GM12872 (cell line): Measurements from ENCODE around the gene SDF4.

Source experiments
- CTCF ChIP-seq: IDR thresholded peaks from 3 replicates; pipeline ENCODE4 v1.5.1; 2011; ENCODE audit warnings: low read depth, mild to moderate bottlenecking, low read length, moderate library complexity; ENCODE audit not compliant: insufficient read depth

SDF4 gene

GRCh38 chr1:1273512-1274298 is 41.9 kb upstream of the SDF4 start, which contains the start of gene UBE2J2:
Gene UBE2J2 (minus strand): TSS chr1:1273854. CDS start chr1:1267992, 5,862 bp downstream.
- peak; percentile 6; the same call in 1 of the 3 replicates for TF ChIP-seq CTCF

DNA sequence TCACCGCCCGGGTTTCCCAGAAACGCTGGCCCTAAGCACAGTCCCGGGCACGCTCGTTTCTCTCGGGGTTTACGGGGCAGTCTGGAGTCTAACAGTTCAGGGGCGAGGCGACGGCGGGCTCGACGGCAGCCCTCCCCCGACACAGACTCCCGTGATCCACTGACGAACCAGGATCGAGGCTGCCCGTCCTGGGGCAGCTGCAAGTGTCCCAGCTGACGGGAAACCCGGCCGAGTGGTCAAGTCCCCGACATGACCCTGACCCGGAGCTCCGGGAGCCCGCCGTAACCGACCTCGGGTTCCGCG is 41.4 kb upstream of the SDF4 start:
- no peak for TF ChIP-seq CTCF

DNA sequence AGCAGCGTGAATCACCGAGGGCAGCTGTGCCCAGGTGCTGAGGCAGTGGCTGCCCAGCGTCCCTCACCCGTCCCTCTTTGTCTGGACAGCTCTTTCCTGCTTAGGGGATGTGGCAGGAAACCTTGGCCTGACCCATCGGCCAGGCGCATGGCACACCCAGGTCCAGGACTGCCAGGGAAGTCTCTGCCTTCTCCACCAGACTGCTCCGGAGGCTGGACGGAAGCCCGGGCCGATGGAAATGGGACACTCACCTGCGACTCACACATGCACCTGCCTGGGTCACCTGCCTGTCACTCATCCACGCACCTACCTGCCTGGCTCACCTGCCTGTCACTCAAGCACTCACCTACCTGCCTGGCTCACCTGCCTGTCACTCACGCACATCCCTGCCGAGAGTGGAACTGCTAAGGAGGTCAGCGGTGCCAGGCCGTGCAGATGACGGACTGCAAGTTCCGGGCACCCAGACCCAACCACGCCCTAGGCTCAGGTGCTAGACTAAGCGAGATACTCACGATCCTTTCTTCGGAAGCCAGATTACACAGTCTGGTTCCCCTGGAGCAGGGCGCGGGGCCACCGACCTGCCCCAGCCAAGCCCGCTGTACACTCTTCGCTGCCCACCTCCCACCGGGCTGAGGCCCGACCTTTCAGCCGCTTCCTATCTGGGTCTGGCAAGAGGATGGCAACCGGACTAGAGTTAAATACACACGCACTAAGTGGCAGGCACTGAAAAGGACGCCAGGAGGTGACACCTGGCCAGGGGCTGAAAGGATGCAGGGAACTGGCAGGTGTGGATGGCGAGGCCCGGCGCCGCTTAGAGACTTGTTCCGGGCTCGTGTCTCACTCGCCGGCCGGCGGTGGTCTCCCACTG is 40.8 kb upstream of the SDF4 start:
- TF ChIP-seq CTCF = no peak

DNA sequence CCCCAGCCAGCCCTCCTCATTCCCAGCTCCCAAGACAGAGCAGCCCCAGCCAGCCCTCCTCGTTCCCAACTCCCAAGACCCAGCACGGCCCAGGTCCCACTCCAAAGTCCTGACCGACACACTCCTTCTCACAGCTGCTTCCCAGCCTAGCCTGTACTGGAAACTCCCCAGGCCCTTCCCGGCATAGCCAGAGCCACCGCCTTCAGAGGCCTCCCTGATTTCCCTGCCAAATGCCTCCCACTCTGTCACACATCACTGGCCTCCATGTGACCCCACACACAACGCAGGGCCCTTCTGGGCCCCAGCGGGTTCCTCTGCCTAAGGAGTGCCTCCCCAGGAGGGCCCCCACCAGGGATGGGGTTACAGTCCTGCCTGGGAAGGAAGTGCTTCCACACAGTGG is 39.0 kb upstream of the SDF4 start:
- no peak for TF ChIP-seq CTCF

GRCh38 chr1:1268284-1268682 is 36.5 kb upstream of the SDF4 start:
- TF ChIP-seq CTCF = no peak

- no peak for TF ChIP-seq CTCF
Observed at GRCh38 chr1:1267488-1268283, 35.9 kb upstream of the SDF4 start.

GRCh38 chr1:1264868-1265272 is 33.1 kb upstream of the SDF4 start:
- peak; percentile 26; the same call in 1 of the 3 replicates for TF ChIP-seq CTCF
